ENCODE results near the gene BCL3. TPM values are rescaled to one million over a fixed set of nuclear protein-coding genes. Genes with fewer than 3 reads are reported as not detected.
A peak's percentile ranks its signal among the peaks of the same experiment; 100 is the strongest.

Gene BCL3
- total RNA-seq (2014; rRNA removed; shearing (Covaris generic)): 0.62 and 1.4 TPM in 2 replicates
- 3.3 and 4.1 TPM in 2 replicates for polyA plus RNA-seq (2016; fragmentation: Nextera tagmentation; extraction: Ambion mirVana)
- long read RNA-seq: 0 reads

DNA sequence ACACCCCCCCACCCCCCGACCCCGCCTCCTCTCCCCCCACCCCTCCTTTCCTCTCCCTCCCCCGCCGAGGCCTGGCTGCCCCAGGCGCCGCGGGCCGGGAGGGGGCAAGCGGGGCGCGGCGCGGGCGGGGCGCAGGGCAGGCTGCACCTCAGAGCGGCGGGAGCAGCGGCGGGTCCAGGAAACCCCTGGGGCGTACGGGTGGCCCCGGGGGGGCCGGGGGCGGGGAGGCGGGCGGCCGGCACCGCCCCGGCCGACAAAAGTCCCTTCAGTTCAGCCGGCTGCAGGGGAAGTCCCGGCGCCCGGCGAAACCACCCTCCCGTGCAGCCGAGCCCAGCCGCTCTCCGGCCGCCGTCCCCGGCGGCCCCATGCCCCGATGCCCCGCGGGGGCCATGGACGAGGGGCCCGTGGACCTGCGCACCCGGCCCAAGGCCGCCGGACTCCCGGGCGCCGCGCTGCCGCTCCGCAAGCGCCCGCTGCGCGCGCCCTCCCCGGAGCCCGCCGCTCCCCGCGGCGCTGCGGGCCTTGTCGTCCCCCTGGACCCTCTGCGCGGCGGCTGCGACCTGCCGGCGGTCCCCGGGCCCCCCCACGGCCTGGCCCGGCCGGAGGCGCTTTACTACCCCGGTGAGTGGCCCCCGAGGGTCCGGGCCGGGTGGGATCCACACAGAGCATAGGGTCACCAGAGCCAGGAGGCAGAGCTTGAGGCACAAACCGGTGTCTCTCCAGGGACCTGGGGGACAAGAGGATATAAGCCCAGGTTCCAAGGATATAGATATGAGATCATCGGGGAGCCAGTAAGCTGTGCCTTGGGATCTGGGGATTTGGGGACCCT is at the start of gene BCL3:
TSS of gene BCL3 (plus strand) at position 283 of the 829 bp plus-strand sequence. CDS start at position 366, 83 bp downstream.
- Histone ChIP-seq H3K36me3 (ENCODE audit: insufficient read depth) (no peaks in the 10 kb centered on the region), H3K4me2 (peak within 1 kb of the TSS; percentile 94), H3K9me2 (ENCODE audit: insufficient read depth) (no peaks in the 10 kb centered on the region), H3K27ac (ENCODE audit: low read depth) (no peak within 1 kb of the TSS), H3K4me1 (ENCODE audit: insufficient read depth) (peaks cover 7% of the 10 kb centered on the region; the same call in 1 of the 2 replicates), H3K27me3 (ENCODE audit: insufficient read depth) (peaks cover 85% of the 10 kb centered on the region), H4K20me1 (replicated peaks; ENCODE audit: insufficient read depth) (no peaks in the 10 kb centered on the region), H3K79me2 (replicated peaks; ENCODE audit: insufficient read depth) (no peaks in the 10 kb centered on the region), H2AFZ (peak within 1 kb of the TSS; percentile 99), H3F3A (replicated peaks; ENCODE audit: low read depth) (peaks cover 9% of the 10 kb centered on the region), H3K4me3 (peak within 1 kb of the TSS; percentile 86)
- Mint-ChIP-seq H3K4me1 (peaks cover 9% of the 10 kb centered on the region; the same call in 2 of the 3 replicates), H3K27me3 (ENCODE audit: insufficient read depth, low read depth, poor library complexity) (peaks cover 64% of the 10 kb centered on the region), H3K36me3 (ENCODE audit: low read depth) (peaks cover 4% of the 10 kb centered on the region; the same call in 1 of the 3 replicates), H3K4me3 (peak within 1 kb of the TSS; percentile 82), H3K27ac (no peak within 1 kb of the TSS), H3K9me3 (no peaks in the 10 kb centered on the region; the same call in 1 of the 3 replicates)
- ATAC-seq (peak; percentile 4; the same call in 2 of the 3 replicates), DNase-seq (ENCODE audit: low spot score) (peak; percentile 25)
- TF ChIP-seq POLR2AphosphoS5 (IDR thresholded peaks at IDR 0.05; ENCODE audit: low read depth) (no peak), NANOG (IDR thresholded peaks at IDR 0.05; ENCODE audit: borderline replicate concordance) (no peak), CREB1 (CRISPR knock-in tag; IDR thresholded peaks at IDR 0.05; ENCODE audit: low read depth) (no peak), ZNF331 (CRISPR knock-in tag; IDR thresholded peaks at IDR 0.05; ENCODE audit: low read depth) (no peak), EZH2 (IDR thresholded peaks at IDR 0.05; ENCODE audit: low read depth, unreplicated experiment) (peak; percentile 66)

DNA sequence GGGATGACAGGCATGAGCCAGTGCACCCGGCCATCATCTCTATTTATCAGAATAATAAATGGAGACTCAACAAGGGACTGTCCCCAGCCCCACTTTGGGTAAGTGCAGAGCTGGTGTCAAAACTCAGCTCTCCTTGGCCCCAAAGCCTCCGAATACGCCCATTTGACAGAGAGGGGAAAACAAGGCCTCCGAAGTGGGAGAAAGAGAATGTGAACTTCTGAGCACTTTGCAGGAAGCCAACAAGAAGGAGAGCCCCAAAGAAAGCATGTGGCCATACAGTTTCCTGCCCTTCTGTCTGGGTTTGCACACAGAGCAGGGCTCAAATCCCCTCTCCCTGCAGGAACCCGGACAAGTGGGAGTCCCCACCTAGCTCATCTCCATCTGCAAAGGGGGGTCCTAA is 48.0 kb upstream of the BCL3 start:
- no peak for ATAC-seq
- H3K4me1 ChIP-seq (ENCODE audit: insufficient read depth): no peaks in the 10 kb centered on the region
- Mint-ChIP-seq H3K27me3 (ENCODE audit: insufficient read depth, low read depth, poor library complexity) (peaks cover 10% of the 10 kb centered on the region), H3K4me3 (no peak overlapping the region), H3K36me3 (ENCODE audit: low read depth) (no peaks in the 10 kb centered on the region), H3K9me3 (no peaks in the 10 kb centered on the region), H3K4me1 (peaks cover 12% of the 10 kb centered on the region; the same call in 2 of the 3 replicates), H3K27ac (no peak overlapping the region)
- H3F3A ChIP-seq (replicated peaks; ENCODE audit: low read depth): no peaks in the 10 kb centered on the region
- no peaks in the 10 kb centered on the region for H3K79me2 ChIP-seq (replicated peaks; ENCODE audit: insufficient read depth)
- H2AFZ ChIP-seq: no peak overlapping the region
- H3K27ac ChIP-seq (ENCODE audit: low read depth): no peak overlapping the region
- no peak overlapping the region for H3K4me3 ChIP-seq
- H3K4me2 ChIP-seq: no peak overlapping the region
- no peak for DNase-seq (ENCODE audit: low spot score)
- H4K20me1 ChIP-seq (replicated peaks; ENCODE audit: insufficient read depth): no peaks in the 10 kb centered on the region; the same call in 1 of the 2 replicates
- no peaks in the 10 kb centered on the region for H3K36me3 ChIP-seq (ENCODE audit: insufficient read depth)
- no peaks in the 10 kb centered on the region for H3K27me3 ChIP-seq (ENCODE audit: insufficient read depth)
- TF ChIP-seq CTCF (conservative IDR thresholded peaks at IDR 0.05; ENCODE audit: low read depth in 2 of 2): no peak
- no peak for TF ChIP-seq POLR2AphosphoS5 (IDR thresholded peaks at IDR 0.05; ENCODE audit: low read depth)
- no peak for TF ChIP-seq JUNB (IDR thresholded peaks at IDR 0.05; ENCODE audit: unreplicated experiment)
- no peak for TF ChIP-seq REST (IDR thresholded peaks at IDR 0.05; ENCODE audit: unreplicated experiment)
- no peak for TF ChIP-seq EZH2phosphoT487 (IDR thresholded peaks at IDR 0.05; ENCODE audit: unreplicated experiment)
- no peak for TF ChIP-seq CREB1 (CRISPR knock-in tag; IDR thresholded peaks at IDR 0.05; ENCODE audit: low read depth)
- no peak for TF ChIP-seq STAT1 (IDR thresholded peaks at IDR 0.05; ENCODE audit: unreplicated experiment)
- TF ChIP-seq ZNF114 (CRISPR knock-in tag; IDR thresholded peaks at IDR 0.05): no peak
- TF ChIP-seq ZNF331 (CRISPR knock-in tag; IDR thresholded peaks at IDR 0.05; ENCODE audit: low read depth): no peak
- no peaks in the 10 kb centered on the region for H3K9me2 ChIP-seq (ENCODE audit: insufficient read depth)

All from GM23338 (cell line).